GM13976 (cell line): ENCODE measurements around the gene TMEM179.

Experiments used
- DNase-seq: peaks from one replicate; pipeline ENCODE4 v3.0.0; 2012; ENCODE audit warnings: low spot score
- CTCF ChIP-seq: IDR thresholded peaks from 2 replicates; pipeline ENCODE4 v1.5.1; 2012; ENCODE audit warnings: borderline replicate concordance, mild to moderate bottlenecking; ENCODE audit not compliant: insufficient read depth; ENCODE audit errors: extremely low read depth, missing control alignments, control extremely low read depth
- in situ Hi-C: fragments of 300-500 bp; cut with MboI; formaldehyde crosslinking; loops from one replicate; pipeline ENCODE4 v1.12.0; 2022; ENCODE audit warnings: low sequenced_read_pairs, mixed read lengths, inconsistent platforms; ENCODE audit not compliant: unreplicated experiment

TMEM179 gene

GRCh38 chr14:104598910-104599273, 5.7 kb downstream of the TMEM179 start:
- TF ChIP-seq CTCF: no peak

DNA sequence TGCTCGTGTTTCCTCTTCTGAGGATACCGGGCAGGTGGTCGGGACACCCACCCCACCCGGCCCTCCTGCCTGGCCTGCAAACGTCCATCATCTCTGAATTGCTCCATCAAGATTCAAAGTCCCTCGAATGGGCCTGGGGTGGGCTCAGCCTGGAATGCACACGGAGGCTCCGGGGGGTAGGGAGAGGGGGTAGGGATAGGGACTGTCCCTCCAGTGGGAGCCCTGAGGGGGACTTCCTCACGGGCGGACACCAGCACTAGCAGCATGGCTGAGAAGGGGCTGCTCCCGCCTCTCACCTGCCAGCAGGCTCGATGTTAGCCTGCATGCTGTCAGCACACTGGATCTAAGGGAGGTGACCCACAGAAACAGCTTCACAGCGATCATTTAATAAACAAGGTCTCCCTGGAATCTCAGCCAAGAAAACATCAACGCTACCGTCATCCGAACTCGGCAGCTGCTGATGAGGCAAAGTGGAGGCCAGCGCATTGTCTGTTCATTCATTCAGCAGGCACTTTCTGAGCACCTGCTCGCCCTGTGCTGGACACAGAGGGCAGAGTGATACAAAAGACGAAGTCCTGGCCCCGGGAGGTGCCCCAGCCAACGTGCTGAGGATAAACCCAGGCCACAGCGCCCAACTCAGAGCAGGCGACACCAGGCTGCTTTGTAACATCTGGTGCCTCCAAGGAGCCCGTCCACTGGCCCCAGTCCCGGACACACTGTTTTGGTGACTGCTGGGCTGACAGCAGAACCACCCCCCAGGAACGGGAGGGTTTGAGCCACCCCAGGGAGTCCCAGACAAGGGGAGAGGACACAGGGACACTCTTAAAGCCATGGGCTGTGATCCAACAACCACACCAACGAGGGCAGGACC, 6.3 kb downstream of the TMEM179 start:
- DNase-seq: no peak
- in situ Hi-C loops: no loop called here
- TF ChIP-seq CTCF: no peak

More at GRCh38 chr14:104598910-104599273, 5.7 kb downstream of the TMEM179 start:
- in situ Hi-C loops: no loop called here
- DNase-seq: no peak

DNA sequence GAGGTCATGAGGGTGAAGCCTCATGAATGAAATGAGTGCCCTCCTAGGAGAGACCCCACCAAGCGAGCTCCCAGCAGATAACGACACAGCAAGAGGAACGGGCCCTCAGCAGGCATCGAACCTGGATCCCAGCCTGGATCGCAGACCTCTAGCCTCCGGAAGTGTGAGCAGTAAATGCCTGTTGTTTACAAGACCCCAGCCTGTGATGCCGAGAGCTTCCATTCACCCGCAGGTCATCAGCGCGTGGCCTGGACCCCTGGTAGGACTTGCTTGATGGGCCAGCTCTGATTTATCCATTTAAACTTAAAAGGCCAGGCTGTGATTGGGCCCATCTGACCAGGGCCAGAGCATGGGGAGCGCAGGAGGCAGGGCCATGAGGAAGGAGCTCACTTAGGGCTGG, 7.0 kb downstream of the TMEM179 start:
- no peak for TF ChIP-seq CTCF
- no peak for DNase-seq
- in situ Hi-C loops: no loop called here

DNA sequence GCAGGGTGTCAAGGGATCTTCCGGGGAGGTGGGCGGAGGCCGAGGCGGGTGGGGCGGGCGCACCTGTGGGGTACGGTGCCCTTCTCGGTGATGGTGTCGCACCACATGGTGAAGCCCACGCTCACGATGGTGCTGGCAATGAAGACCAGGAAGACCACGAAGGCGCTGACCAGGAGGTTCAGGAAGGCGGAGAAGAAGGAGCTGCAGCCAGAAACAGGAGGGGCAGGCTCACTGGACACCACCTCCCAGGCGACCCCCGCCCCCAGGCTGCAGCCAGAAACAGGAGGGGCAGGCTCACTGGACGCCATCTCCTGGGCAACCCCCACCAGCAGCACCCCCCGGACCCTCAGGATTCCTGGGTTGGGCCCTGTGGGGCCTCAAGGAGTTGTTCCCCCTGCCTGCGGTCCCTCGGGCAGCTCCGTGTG, 7.6 kb downstream of the TMEM179 start:
- no peak for TF ChIP-seq CTCF
- in situ Hi-C loops: no loop called here

GRCh38 chr14:104596451-104596918, 8.1 kb downstream of the TMEM179 start:
- no peak for TF ChIP-seq CTCF
- in situ Hi-C loops: no loop called here
- DNase-seq: no peak

More for the DNA sequence above, 7.6 kb downstream of the TMEM179 start:
- DNase-seq: no peak

- in situ Hi-C loops: no loop called here
- no peak for DNase-seq
- TF ChIP-seq CTCF: no peak
These were observed 8.6 kb downstream of the TMEM179 start for GRCh38 chr14:104595911-104596450.
